ENCODE results near the gene BBOF1. TPM values are rescaled to one million over a fixed set of nuclear protein-coding genes. Genes with fewer than 3 reads are reported as not detected.
"Not testable (repeated sequence)": the region's sequence is repeated elsewhere in the genome, so short reads cannot be mapped to it uniquely, and the experiment has no call there.

The BBOF1 gene
- total RNA-seq, 1 donor from 2014 or later = 6.7 TPM

DNA sequence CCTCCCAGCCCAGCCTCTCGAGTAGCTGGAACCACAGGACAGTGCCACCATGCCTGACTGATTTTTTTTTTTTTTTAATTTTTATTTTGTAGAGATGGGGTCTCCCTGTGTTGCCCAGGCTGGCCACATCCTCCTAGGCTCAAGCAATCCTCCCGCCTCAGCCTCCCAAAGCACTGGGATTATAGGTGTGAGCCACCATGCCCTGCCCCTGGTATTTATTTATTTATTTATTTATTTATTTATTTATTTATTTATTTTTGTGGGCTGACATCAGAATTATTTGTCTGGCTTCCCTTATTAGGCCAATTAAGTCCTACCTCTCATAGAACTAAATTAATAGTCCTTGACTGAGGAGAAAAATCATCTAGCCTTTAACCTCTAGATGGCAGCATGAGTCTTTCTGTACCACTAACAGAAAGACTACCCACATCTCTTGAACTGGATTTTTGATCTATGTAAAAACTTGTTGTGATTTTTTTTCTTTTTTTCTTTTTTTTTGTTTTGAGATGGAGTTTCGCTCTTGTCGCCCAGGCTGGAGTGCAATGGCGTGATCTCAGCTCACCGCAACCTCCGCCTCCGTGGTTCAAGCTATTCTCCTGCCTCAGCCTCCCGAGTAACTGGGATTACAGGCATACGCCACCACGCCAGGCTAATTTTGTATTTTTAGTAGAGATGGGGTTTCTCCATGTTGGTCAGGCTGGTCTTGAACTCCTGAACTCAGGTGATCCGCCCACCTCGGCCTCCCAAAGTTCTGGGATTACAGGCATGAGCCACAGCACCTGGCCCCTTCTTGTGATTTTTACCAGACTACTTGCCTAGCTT is 92.5 kb downstream of the BBOF1 start:
- TF ChIP-seq, protein P1, sequence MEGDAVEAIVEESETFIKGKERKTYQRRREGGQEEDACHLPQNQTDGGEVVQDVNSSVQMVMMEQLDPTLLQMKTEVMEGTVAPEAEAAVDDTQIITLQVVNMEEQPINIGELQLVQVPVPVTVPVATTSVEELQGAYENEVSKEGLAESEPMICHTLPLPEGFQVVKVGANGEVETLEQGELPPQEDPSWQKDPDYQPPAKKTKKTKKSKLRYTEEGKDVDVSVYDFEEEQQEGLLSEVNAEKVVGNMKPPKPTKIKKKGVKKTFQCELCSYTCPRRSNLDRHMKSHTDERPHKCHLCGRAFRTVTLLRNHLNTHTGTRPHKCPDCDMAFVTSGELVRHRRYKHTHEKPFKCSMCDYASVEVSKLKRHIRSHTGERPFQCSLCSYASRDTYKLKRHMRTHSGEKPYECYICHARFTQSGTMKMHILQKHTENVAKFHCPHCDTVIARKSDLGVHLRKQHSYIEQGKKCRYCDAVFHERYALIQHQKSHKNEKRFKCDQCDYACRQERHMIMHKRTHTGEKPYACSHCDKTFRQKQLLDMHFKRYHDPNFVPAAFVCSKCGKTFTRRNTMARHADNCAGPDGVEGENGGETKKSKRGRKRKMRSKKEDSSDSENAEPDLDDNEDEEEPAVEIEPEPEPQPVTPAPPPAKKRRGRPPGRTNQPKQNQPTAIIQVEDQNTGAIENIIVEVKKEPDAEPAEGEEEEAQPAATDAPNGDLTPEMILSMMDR (IDR thresholded peaks at IDR 0.05; ENCODE audit: insufficient read depth, low read length, poor library complexity, severe bottlenecking) = peak; percentile 54
- DNase-seq (ENCODE audit: low read depth) = peak; percentile 14
- H3K4me3 ChIP-seq (ENCODE audit: low read depth, low read length); H3K27me3 ChIP-seq (ENCODE audit: control insufficient read depth, insufficient read depth, low read length); H3K36me3 ChIP-seq (ENCODE audit: control insufficient read depth, insufficient read depth, low read length): not testable (repeated sequence)

Other genes with a start within 250 kb of the BBOF1 start
- gene PTGR2, start 167.5 kb upstream of the BBOF1 start, total RNA-seq = 5.7 and 7.0 TPM in 2 replicates
- 47.8 and 56.7 TPM in 2 replicates for gene ZNF410, start 132.5 kb upstream of the BBOF1 start, total RNA-seq
- gene FAM161B, start 69.3 kb upstream of the BBOF1 start, total RNA-seq = 4.8 and 5.5 TPM in 2 replicates
- 24.4 and 34.0 TPM in 2 replicates for gene COQ6, start 69.0 kb upstream of the BBOF1 start, total RNA-seq
- gene ENTPD5, start 61 bp upstream of the BBOF1 start, total RNA-seq = 11.4 and 13.7 TPM in 2 replicates
- gene ALDH6A1, start 65.1 kb downstream of the BBOF1 start, total RNA-seq = 11.1 and 12.5 TPM in 2 replicates
- 7.8 and 8.3 TPM in 2 replicates for gene LIN52, start 65.6 kb downstream of the BBOF1 start, total RNA-seq
- not detected in 2 replicates for gene VSX2, start 220.1 kb downstream of the BBOF1 start, total RNA-seq

Data from kidney epithelial cell (primary cell).